Effector memory CD4-positive, alpha-beta T cell (primary cell): Measurements from ENCODE around the gene MRFAP1.

Experiments used
- DNase-seq, 3 donors: peaks; one replicate each; pipeline ENCODE4 v3.0.0-alpha.2; 2020
- H3K27ac ChIP-seq: 2 replicates; pipeline ENCODE4 v1.7.0; 2013; ENCODE audit warnings: mild to moderate bottlenecking, low read length, moderate library complexity; ENCODE audit not compliant: insufficient read depth, poor library complexity, severe bottlenecking
- H3K27me3 ChIP-seq: replicated peaks from 2 replicates; pipeline ENCODE4 v1.7.0; 2013; ENCODE audit warnings: mild to moderate bottlenecking, low read length; ENCODE audit not compliant: insufficient read depth, control insufficient read depth, poor library complexity, severe bottlenecking
- H3K36me3 ChIP-seq: 2 replicates; pipeline ENCODE4 v1.7.0; 2013; ENCODE audit warnings: mild to moderate bottlenecking, low read length, moderate library complexity; ENCODE audit not compliant: control insufficient read depth, insufficient read depth
- H3K4me1 ChIP-seq: 2 replicates; pipeline ENCODE4 v1.7.0; 2013; ENCODE audit warnings: low read length, mild to moderate bottlenecking; ENCODE audit not compliant: control insufficient read depth, insufficient read depth, poor library complexity, severe bottlenecking
- H3K4me3 ChIP-seq: 2 replicates; pipeline ENCODE4 v1.7.0; 2013; ENCODE audit warnings: low read length, low read depth, mild to moderate bottlenecking; ENCODE audit not compliant: insufficient read depth, poor library complexity, severe bottlenecking
- H3K9me3 ChIP-seq: 2 replicates; pipeline ENCODE4 v1.7.0; 2013; ENCODE audit warnings: mild to moderate bottlenecking, low read length, moderate library complexity; ENCODE audit not compliant: control insufficient read depth
- total RNA-seq, 3 donors: gene quantifications; one replicate each; lab custom pipeline; 2026; lab: John Stamatoyannopoulos, UW

Gene MRFAP1
- 160 to 230 (median 175) reads per million in 3 donors for total RNA-seq

- H3K9me3 ChIP-seq: no peaks in the 10 kb centered on the region
- H3K27me3 ChIP-seq: no peaks in the 10 kb centered on the region
- peak; percentile 87 to 92 (median 90) for DNase-seq
- H3K4me3 ChIP-seq: peak within 1 kb of the TSS; percentile 93
- H3K27ac ChIP-seq: peak within 1 kb of the TSS; percentile 96
- peaks cover 17% of the 10 kb centered on the region for H3K36me3 ChIP-seq
- peaks cover 12% of the 10 kb centered on the region for H3K4me1 ChIP-seq
Observed at GRCh38 chr4:6640292-6641163, at the start of gene MRFAP1. MRFAP1 (plus strand) TSS chr4:6640685; CDS start chr4:6640863, 178 bp downstream.

- no peak for DNase-seq
Observed at GRCh38 chr4:6591313-6591712, 49.2 kb upstream of the MRFAP1 start.

GRCh38 chr4:6591781-6592180 is 48.7 kb upstream of the MRFAP1 start:
- no peaks in the 10 kb centered on the region for H3K9me3 ChIP-seq
- no peak overlapping the region for H3K4me3 ChIP-seq
- H3K27ac ChIP-seq: no peak overlapping the region
- peaks cover 77% of the 10 kb centered on the region for H3K36me3 ChIP-seq
- no peak for DNase-seq
- no peaks in the 10 kb centered on the region for H3K4me1 ChIP-seq
- no peaks in the 10 kb centered on the region for H3K27me3 ChIP-seq

More at GRCh38 chr4:6591313-6591712, 49.2 kb upstream of the MRFAP1 start:
- Histone ChIP-seq H3K9me3 (no peaks in the 10 kb centered on the region), H3K36me3 (peaks cover 72% of the 10 kb centered on the region), H3K4me1 (no peaks in the 10 kb centered on the region), H3K27me3 (no peaks in the 10 kb centered on the region), H3K27ac (no peak overlapping the region), H3K4me3 (no peak overlapping the region)

GRCh38 chr4:6592804-6593563 is 47.5 kb upstream of the MRFAP1 start:
- H3K36me3 ChIP-seq: peaks cover 79% of the 10 kb centered on the region
- no peaks in the 10 kb centered on the region for H3K9me3 ChIP-seq
- DNase-seq: no peak
- H3K27ac ChIP-seq: no peak overlapping the region
- H3K27me3 ChIP-seq: no peaks in the 10 kb centered on the region
- H3K4me1 ChIP-seq: no peaks in the 10 kb centered on the region
- H3K4me3 ChIP-seq: no peak overlapping the region

GRCh38 chr4:6594341-6594740 is 46.1 kb upstream of the MRFAP1 start:
- H3K4me1 ChIP-seq: no peaks in the 10 kb centered on the region
- no peak overlapping the region for H3K27ac ChIP-seq
- no peak for DNase-seq
- peaks cover 74% of the 10 kb centered on the region for H3K36me3 ChIP-seq
- H3K4me3 ChIP-seq: no peak overlapping the region
- no peaks in the 10 kb centered on the region for H3K27me3 ChIP-seq
- H3K9me3 ChIP-seq: no peaks in the 10 kb centered on the region

GRCh38 chr4:6594826-6595355 is 45.6 kb upstream of the MRFAP1 start:
- no peaks in the 10 kb centered on the region for H3K4me1 ChIP-seq
- no peak overlapping the region for H3K4me3 ChIP-seq
- H3K27me3 ChIP-seq: no peaks in the 10 kb centered on the region
- no peak overlapping the region for H3K27ac ChIP-seq
- peaks cover 74% of the 10 kb centered on the region for H3K36me3 ChIP-seq
- no peaks in the 10 kb centered on the region for H3K9me3 ChIP-seq
- no peak for DNase-seq

- H3K27me3 ChIP-seq: no peaks in the 10 kb centered on the region
- H3K36me3 ChIP-seq: peaks cover 71% of the 10 kb centered on the region
- H3K27ac ChIP-seq: no peak overlapping the region
- DNase-seq: no peak
- H3K4me1 ChIP-seq: no peaks in the 10 kb centered on the region
- H3K9me3 ChIP-seq: no peaks in the 10 kb centered on the region
- H3K4me3 ChIP-seq: no peak overlapping the region
Observed at GRCh38 chr4:6595897-6596537, 44.5 kb upstream of the MRFAP1 start.

GRCh38 chr4:6596948-6597347 is 43.5 kb upstream of the MRFAP1 start:
- H3K4me1 ChIP-seq: no peaks in the 10 kb centered on the region
- peaks cover 72% of the 10 kb centered on the region for H3K36me3 ChIP-seq
- no peak for DNase-seq
- H3K27me3 ChIP-seq: no peaks in the 10 kb centered on the region
- no peak overlapping the region for H3K27ac ChIP-seq
- H3K9me3 ChIP-seq: no peaks in the 10 kb centered on the region
- no peak overlapping the region for H3K4me3 ChIP-seq

- no peaks in the 10 kb centered on the region for H3K4me1 ChIP-seq
- peaks cover 73% of the 10 kb centered on the region for H3K36me3 ChIP-seq
- H3K27ac ChIP-seq: no peak overlapping the region
- H3K27me3 ChIP-seq: no peaks in the 10 kb centered on the region
- no peak for DNase-seq
- no peaks in the 10 kb centered on the region for H3K9me3 ChIP-seq
- H3K4me3 ChIP-seq: no peak overlapping the region
Observed at GRCh38 chr4:6598127-6598526, 42.4 kb upstream of the MRFAP1 start.
